ENCODE results near the gene FHIT.
A peak's percentile ranks its signal among the peaks of the same experiment; 100 is the strongest.

Gene FHIT

GRCh38 chr3:60935709-60936108, 315.5 kb downstream of the FHIT start:
- H3K79me2 ChIP-seq: no peaks in the 10 kb centered on the region
- peaks cover 3% of the 10 kb centered on the region for H3K4me1 ChIP-seq
- H2AFZ ChIP-seq: no peak overlapping the region
- H3K9ac ChIP-seq: no peak overlapping the region
- H3K4me2 ChIP-seq (ENCODE audit: low read length): no peak overlapping the region
- no peak overlapping the region for H3K27ac ChIP-seq
- TF ChIP-seq CTCF (IDR thresholded peaks at IDR 0.05): no peak
- H3K4me3 ChIP-seq (ENCODE audit: low read depth, low read length): no peak overlapping the region
- H3K36me3 ChIP-seq (ENCODE audit: control insufficient read depth, insufficient read depth, low read length): no peaks in the 10 kb centered on the region
- no peaks in the 10 kb centered on the region for H3K9me3 ChIP-seq (ENCODE audit: control insufficient read depth, low read length)
- no peaks in the 10 kb centered on the region for H3K27me3 ChIP-seq (ENCODE audit: control insufficient read depth, insufficient read depth, low read length)

GRCh38 chr3:60933824-60934223, 317.4 kb downstream of the FHIT start:
- peaks cover 3% of the 10 kb centered on the region for H3K4me1 ChIP-seq
- peak overlapping the region; percentile 42 for H3K4me2 ChIP-seq (ENCODE audit: low read length)
- no peaks in the 10 kb centered on the region for H3K79me2 ChIP-seq
- no peak overlapping the region for H3K27ac ChIP-seq
- no peaks in the 10 kb centered on the region for H3K27me3 ChIP-seq (ENCODE audit: control insufficient read depth, insufficient read depth, low read length)
- peak overlapping the region; percentile 1 for H3K4me3 ChIP-seq (ENCODE audit: low read depth, low read length)
- no peak for TF ChIP-seq CTCF (IDR thresholded peaks at IDR 0.05)
- H3K36me3 ChIP-seq (ENCODE audit: control insufficient read depth, insufficient read depth, low read length): no peaks in the 10 kb centered on the region
- no peaks in the 10 kb centered on the region for H3K9me3 ChIP-seq (ENCODE audit: control insufficient read depth, low read length)
- H3K9ac ChIP-seq: no peak overlapping the region
- H2AFZ ChIP-seq: no peak overlapping the region

GRCh38 chr3:60932643-60933042, 318.6 kb downstream of the FHIT start:
- Histone ChIP-seq H3K9me3 (ENCODE audit: control insufficient read depth, low read length) (no peaks in the 10 kb centered on the region), H3K27ac (no peak overlapping the region), H3K79me2 (no peaks in the 10 kb centered on the region), H3K4me1 (peaks cover 3% of the 10 kb centered on the region), H3K27me3 (ENCODE audit: control insufficient read depth, insufficient read depth, low read length) (no peaks in the 10 kb centered on the region), H3K9ac (no peak overlapping the region), H2AFZ (no peak overlapping the region), H3K4me2 (ENCODE audit: low read length) (no peak overlapping the region), H3K36me3 (ENCODE audit: control insufficient read depth, insufficient read depth, low read length) (no peaks in the 10 kb centered on the region), H3K4me3 (ENCODE audit: low read depth, low read length) (no peak overlapping the region)
- no peak for TF ChIP-seq CTCF (IDR thresholded peaks at IDR 0.05)

- no peak overlapping the region for H3K4me2 ChIP-seq (ENCODE audit: low read length)
- H3K27ac ChIP-seq: no peak overlapping the region
- H2AFZ ChIP-seq: no peak overlapping the region
- no peaks in the 10 kb centered on the region for H3K36me3 ChIP-seq (ENCODE audit: control insufficient read depth, insufficient read depth, low read length)
- no peaks in the 10 kb centered on the region for H3K79me2 ChIP-seq
- H3K4me3 ChIP-seq (ENCODE audit: low read depth, low read length): no peak overlapping the region
- no peak overlapping the region for H3K9ac ChIP-seq
- H3K27me3 ChIP-seq (ENCODE audit: control insufficient read depth, insufficient read depth, low read length): no peaks in the 10 kb centered on the region
- TF ChIP-seq CTCF (IDR thresholded peaks at IDR 0.05): no peak
- peaks cover 3% of the 10 kb centered on the region for H3K4me1 ChIP-seq
- H3K9me3 ChIP-seq (ENCODE audit: control insufficient read depth, low read length): no peaks in the 10 kb centered on the region
Observed at GRCh38 chr3:60932170-60932569, 319.1 kb downstream of the FHIT start.

GRCh38 chr3:60931452-60931851, 319.8 kb downstream of the FHIT start:
- H3K9ac ChIP-seq: no peak overlapping the region
- H2AFZ ChIP-seq: no peak overlapping the region
- no peaks in the 10 kb centered on the region for H3K36me3 ChIP-seq (ENCODE audit: control insufficient read depth, insufficient read depth, low read length)
- H3K79me2 ChIP-seq: no peaks in the 10 kb centered on the region
- no peak overlapping the region for H3K27ac ChIP-seq
- no peaks in the 10 kb centered on the region for H3K9me3 ChIP-seq (ENCODE audit: control insufficient read depth, low read length)
- no peak overlapping the region for H3K4me3 ChIP-seq (ENCODE audit: low read depth, low read length)
- no peak overlapping the region for H3K4me2 ChIP-seq (ENCODE audit: low read length)
- no peaks in the 10 kb centered on the region for H3K27me3 ChIP-seq (ENCODE audit: control insufficient read depth, insufficient read depth, low read length)
- H3K4me1 ChIP-seq: peaks cover 3% of the 10 kb centered on the region
- TF ChIP-seq CTCF (IDR thresholded peaks at IDR 0.05): no peak
